H9 (cell line): ENCODE measurements around the gene ZBTB33. TPM values are rescaled to one million over a fixed set of nuclear protein-coding genes. Genes with fewer than 3 reads are reported as not detected.

Source experiments
- DNase-seq: peaks from one replicate; pipeline ENCODE4 v3.0.0-alpha.2; 2017
- H2AFZ ChIP-seq: one replicate; pipeline ENCODE4 v1.6.1; 2013; ENCODE audit warnings: mild to moderate bottlenecking, low read length, control low read depth, moderate library complexity
- H2AK5ac ChIP-seq: 2 replicates; pipeline ENCODE4 v1.6.1; 2013; ENCODE audit warnings: low read length, control low read depth, mixed read lengths; ENCODE audit not compliant: insufficient read length
- H2BK120ac ChIP-seq: one replicate; pipeline ENCODE4 v1.6.1; 2013; ENCODE audit warnings: low read depth, mild to moderate bottlenecking, low read length, control low read depth, inconsistent platforms; ENCODE audit not compliant: poor library complexity, severe bottlenecking
- H2BK12ac ChIP-seq: 2 replicates; pipeline ENCODE4 v1.6.1; 2013; ENCODE audit warnings: low read length, control low read depth, mixed read lengths, low read depth; ENCODE audit not compliant: insufficient read length
- H2BK15ac ChIP-seq: 2 replicates; pipeline ENCODE4 v1.6.1; 2013; ENCODE audit warnings: low read depth, low read length, control low read depth
- H2BK20ac ChIP-seq: one replicate; pipeline ENCODE4 v1.6.1; 2013; ENCODE audit warnings: low read depth, mild to moderate bottlenecking, low read length, control low read depth, inconsistent platforms; ENCODE audit not compliant: poor library complexity, severe bottlenecking
- H2BK5ac ChIP-seq: 2 replicates; pipeline ENCODE4 v1.6.1; 2013; ENCODE audit warnings: low read length, control low read depth, mixed read lengths; ENCODE audit not compliant: insufficient read length
- H3K14ac ChIP-seq: 2 replicates; pipeline ENCODE4 v1.6.1; 2013; ENCODE audit warnings: low read length, control low read depth; ENCODE audit not compliant: insufficient read depth
- H3K18ac ChIP-seq: 2 replicates; pipeline ENCODE4 v1.6.1; 2013; ENCODE audit warnings: low read depth, mild to moderate bottlenecking, mixed read lengths, low read length, control low read depth; ENCODE audit not compliant: insufficient read length
- H3K23ac ChIP-seq: 2 replicates; pipeline ENCODE4 v1.6.1; 2013; ENCODE audit warnings: low read length, control low read depth, mixed read lengths, low read depth; ENCODE audit not compliant: insufficient read length
- H3K23me2 ChIP-seq: 2 replicates; pipeline ENCODE4 v1.6.1; 2013; ENCODE audit warnings: low read depth, mild to moderate bottlenecking, mixed read lengths, low read length, control low read depth; ENCODE audit not compliant: insufficient read length, poor library complexity, severe bottlenecking
- H3K27ac ChIP-seq: 2 replicates; pipeline ENCODE4 v1.5.1; 2013; ENCODE audit warnings: low read length, control low read depth, mixed read lengths, low read depth; ENCODE audit not compliant: insufficient read length
- H3K27me3 ChIP-seq: 2 replicates; pipeline ENCODE4 v1.6.1; 2013; ENCODE audit warnings: low read length, control low read depth, inconsistent platforms; ENCODE audit not compliant: insufficient read depth
- H3K4ac ChIP-seq: 2 replicates; pipeline ENCODE4 v1.6.1; 2013; ENCODE audit warnings: low read depth, mild to moderate bottlenecking, control low read depth, inconsistent platforms, low read length, moderate library complexity
- H3K4me1 ChIP-seq: 2 replicates; pipeline ENCODE4 v1.6.1; 2013; ENCODE audit warnings: low read length, control low read depth, inconsistent platforms; ENCODE audit not compliant: insufficient read depth
- H3K4me2 ChIP-seq: 2 replicates; pipeline ENCODE4 v1.6.1; 2013; ENCODE audit warnings: low read length, control low read depth, mixed read lengths; ENCODE audit not compliant: insufficient read length, insufficient read depth
- H3K56ac ChIP-seq: 2 replicates; pipeline ENCODE4 v1.6.1; 2013; ENCODE audit warnings: low read depth, mild to moderate bottlenecking, mixed read lengths, low read length, control low read depth; ENCODE audit not compliant: insufficient read length
- H3K79me1 ChIP-seq: 2 replicates; pipeline ENCODE4 v1.6.1; 2013; ENCODE audit warnings: low read depth, mild to moderate bottlenecking, moderate library complexity, low read length, control low read depth, inconsistent platforms; ENCODE audit not compliant: insufficient read depth, poor library complexity, severe bottlenecking
- H3K79me2 ChIP-seq: 2 replicates; pipeline ENCODE4 v1.6.1; 2013; ENCODE audit warnings: low read length, control low read depth, inconsistent platforms; ENCODE audit not compliant: insufficient read depth
- H3K9ac ChIP-seq: 2 replicates; pipeline ENCODE4 v1.6.1; 2013; ENCODE audit warnings: low read length, control low read depth, mixed read lengths; ENCODE audit not compliant: insufficient read length; ENCODE audit errors: extremely low read depth
- H3K9me3 ChIP-seq: one replicate; pipeline ENCODE4 v1.6.1; 2013; ENCODE audit warnings: low read depth, low read length, inconsistent platforms; ENCODE audit not compliant: control insufficient read depth
- H3T11ph ChIP-seq: one replicate; pipeline ENCODE4 v1.6.1; 2013; ENCODE audit warnings: mild to moderate bottlenecking, low read length, control low read depth, inconsistent platforms
- H4K20me1 ChIP-seq: one replicate; pipeline ENCODE4 v1.6.1; 2013; ENCODE audit not compliant: control insufficient read depth, insufficient read length, insufficient read depth
- H4K5ac ChIP-seq: 2 replicates; pipeline ENCODE4 v1.6.1; 2013; ENCODE audit warnings: low read depth, mild to moderate bottlenecking, mixed read lengths, low read length, control low read depth; ENCODE audit not compliant: insufficient read length
- H4K8ac ChIP-seq: replicated peaks from 2 replicates; pipeline ENCODE4 v1.6.1; 2013; ENCODE audit warnings: low read length, control low read depth, mixed read lengths, low read depth; ENCODE audit not compliant: insufficient read length
- H4K91ac ChIP-seq: 2 replicates; pipeline ENCODE4 v1.6.1; 2013; ENCODE audit warnings: low read depth, mild to moderate bottlenecking, moderate library complexity, mixed read lengths, low read length, control low read depth; ENCODE audit not compliant: insufficient read length
- H3K27ac Mint-ChIP-seq, 3 experiments: 2 replicates in 2 of 3; 3 replicates in 1 of 3; pipeline ENCODE4 v1.8.0; 2020 to 2021; ENCODE audit warnings: mixed read lengths in 3 of 3, mild to moderate bottlenecking in 1 of 3, moderate library complexity in 1 of 3
- H3K27me3 Mint-ChIP-seq: 2 replicates; pipeline ENCODE4 v1.8.0; 2021; ENCODE audit warnings: low read depth, mild to moderate bottlenecking, moderate library complexity, mixed read lengths
- H3K36me3 Mint-ChIP-seq, 3 experiments: 2 replicates in 2 of 3; 3 replicates in 1 of 3; pipeline ENCODE4 v1.8.0; 2020 to 2021; ENCODE audit warnings: low read depth in 3 of 3, mixed read lengths in 3 of 3; ENCODE audit not compliant: insufficient read depth in 1 of 3
- H3K4me1 Mint-ChIP-seq, 2 experiments: 2 replicates each; pipeline ENCODE4 v1.8.0; 2020; ENCODE audit warnings: mixed read lengths in 2 of 2
- H3K4me3 Mint-ChIP-seq, 2 experiments: 2 replicates in 1 of 2; 3 replicates in 1 of 2; pipeline ENCODE4 v1.8.0; 2020 to 2021; ENCODE audit warnings: mild to moderate bottlenecking in 2 of 2, mixed read lengths in 2 of 2, moderate library complexity in 1 of 2
- H3K9me3 Mint-ChIP-seq, 2 experiments: 2 replicates in 1 of 2; 3 replicates in 1 of 2; pipeline ENCODE4 v1.8.0; 2020; ENCODE audit warnings: mild to moderate bottlenecking in 2 of 2, mixed read lengths in 2 of 2, moderate library complexity in 1 of 2
- WGBS: extraction: QIAGEN DNeasy Blood & Tissue Kit; methylation state at CpG from one replicate; pipeline ENCODE4 v1.1.7; 2013; ENCODE audit warnings: missing lambda C conversion rate, low lambda C conversion rate, mixed read lengths; ENCODE audit not compliant: insufficient read length; ENCODE audit errors: extremely low coverage; 5-methylcytosine and 5-hydroxymethylcytosine counted together
- total RNA-seq: library from RNA; stranded (reverse); gene quantifications from 2 replicates; pipeline ENCODE4 v1.2.1, GENCODE V29; 2021
- TF ChIP-seq, protein P1 (sequence below): fragments of 200-600 bp; sonication (generic); conservative IDR thresholded peaks from 3 replicates; pipeline ENCODE4 v1.8.0; 2021; ENCODE audit warnings: antibody characterized with exemption, mild to moderate bottlenecking

Gene ZBTB33
- total RNA-seq, 1 experiment from 2014 or later = 18.7 TPM

DNA sequence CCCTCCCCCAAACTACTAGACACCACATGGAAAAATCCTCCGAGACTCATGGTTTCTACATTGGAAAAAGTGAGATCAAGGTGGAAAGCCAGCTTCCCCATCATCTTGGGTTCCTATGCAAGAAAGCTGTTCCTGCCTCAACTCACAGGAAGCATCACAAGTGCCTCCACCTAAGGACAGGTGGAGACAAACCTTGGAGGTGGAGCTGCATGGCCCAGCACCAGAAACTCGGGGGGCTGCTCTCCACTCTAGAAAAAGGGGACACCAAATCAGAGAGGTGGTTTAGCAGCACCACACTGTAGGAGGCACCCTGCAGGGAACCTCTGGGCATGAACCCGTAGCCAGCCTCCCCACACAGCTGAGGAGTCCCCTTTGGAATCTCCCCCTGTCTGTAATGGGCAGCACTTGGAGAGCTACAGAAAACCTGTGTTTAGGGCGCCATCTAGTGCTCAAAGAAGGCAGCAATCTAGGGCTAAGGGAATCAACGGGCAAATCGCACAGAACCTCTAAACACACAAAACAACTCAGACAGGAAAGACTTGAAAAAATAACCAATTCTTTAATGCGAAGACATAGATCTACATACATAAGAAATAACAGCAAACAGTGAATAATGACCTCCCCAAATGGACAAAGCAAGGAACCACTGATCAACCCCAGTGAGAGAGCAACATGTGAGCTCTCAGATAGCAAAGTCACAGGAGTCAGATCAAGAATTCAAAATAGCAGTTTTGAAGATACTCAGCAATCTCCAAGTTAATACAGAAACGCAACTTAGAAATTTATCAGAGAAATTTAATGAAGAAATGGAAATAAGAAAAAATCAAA, 37.0 kb upstream of the ZBTB33 start:
- no peak overlapping the region for H3K56ac ChIP-seq
- H3K9ac ChIP-seq = no peak overlapping the region
- no peak overlapping the region for H4K8ac ChIP-seq
- H3K23ac ChIP-seq = no peak overlapping the region
- H3K27ac ChIP-seq = no peak overlapping the region
- H4K20me1 ChIP-seq = no peaks in the 10 kb centered on the region
- H3K4me1 ChIP-seq = no peaks in the 10 kb centered on the region
- Mint-ChIP-seq H3K4me1 (no peaks in the 10 kb centered on the region), H3K9me3 (peaks cover 64 to 81% of the 10 kb centered on the region in 2 experiments), H3K36me3 (peaks cover 0 to 2% (median 2%) of the 10 kb centered on the region in 3 experiments; a peak in 3 of 7 replicates), H3K4me3 (no peak overlapping the region), H3K27me3 (peaks cover 2% of the 10 kb centered on the region; the same call in 1 of the 2 replicates), H3K27ac (no peak overlapping the region)
- no peak overlapping the region for H2BK5ac ChIP-seq
- H3K18ac ChIP-seq = no peak overlapping the region
- no peak overlapping the region for H2BK12ac ChIP-seq
- TF ChIP-seq, protein P1, sequence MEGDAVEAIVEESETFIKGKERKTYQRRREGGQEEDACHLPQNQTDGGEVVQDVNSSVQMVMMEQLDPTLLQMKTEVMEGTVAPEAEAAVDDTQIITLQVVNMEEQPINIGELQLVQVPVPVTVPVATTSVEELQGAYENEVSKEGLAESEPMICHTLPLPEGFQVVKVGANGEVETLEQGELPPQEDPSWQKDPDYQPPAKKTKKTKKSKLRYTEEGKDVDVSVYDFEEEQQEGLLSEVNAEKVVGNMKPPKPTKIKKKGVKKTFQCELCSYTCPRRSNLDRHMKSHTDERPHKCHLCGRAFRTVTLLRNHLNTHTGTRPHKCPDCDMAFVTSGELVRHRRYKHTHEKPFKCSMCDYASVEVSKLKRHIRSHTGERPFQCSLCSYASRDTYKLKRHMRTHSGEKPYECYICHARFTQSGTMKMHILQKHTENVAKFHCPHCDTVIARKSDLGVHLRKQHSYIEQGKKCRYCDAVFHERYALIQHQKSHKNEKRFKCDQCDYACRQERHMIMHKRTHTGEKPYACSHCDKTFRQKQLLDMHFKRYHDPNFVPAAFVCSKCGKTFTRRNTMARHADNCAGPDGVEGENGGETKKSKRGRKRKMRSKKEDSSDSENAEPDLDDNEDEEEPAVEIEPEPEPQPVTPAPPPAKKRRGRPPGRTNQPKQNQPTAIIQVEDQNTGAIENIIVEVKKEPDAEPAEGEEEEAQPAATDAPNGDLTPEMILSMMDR = peak; percentile 76
- H2AFZ ChIP-seq = no peak overlapping the region
- no peak overlapping the region for H3T11ph ChIP-seq
- H2BK120ac ChIP-seq = no peak overlapping the region
- DNase-seq = peak; percentile 69
- no peaks in the 10 kb centered on the region; the same call in 1 of the 2 replicates for H3K79me2 ChIP-seq
- H3K4ac ChIP-seq = no peak overlapping the region
- peaks cover 17% of the 10 kb centered on the region for H3K9me3 ChIP-seq
- H3K23me2 ChIP-seq = no peaks in the 10 kb centered on the region
- no peak overlapping the region for H2BK20ac ChIP-seq
- H2BK15ac ChIP-seq = no peak overlapping the region
- H4K5ac ChIP-seq = no peak overlapping the region
- no peak overlapping the region for H3K14ac ChIP-seq
- H3K79me1 ChIP-seq = no peaks in the 10 kb centered on the region
- no peak overlapping the region for H2AK5ac ChIP-seq
- no CpG with 5 or more reads among the region's 8 CpGs for WGBS
- no peaks in the 10 kb centered on the region for H3K27me3 ChIP-seq
- no peak overlapping the region for H3K4me2 ChIP-seq
- no peak overlapping the region for H4K91ac ChIP-seq
